Testis (tissue), 2 donors: ENCODE measurements around the gene CLGN.

Experiments used
- POLR2A ChIP-seq: fragments of 450-650 bp; IDR thresholded peaks from one replicate; pipeline ENCODE4 v1.6.1; 2017; ENCODE audit warnings: antibody characterized with exemption, mild to moderate bottlenecking, moderate library complexity
- TF ChIP-seq, protein P1 (sequence below), 3 experiments: fragments of 450-650 bp in 2 of 3; fragments of 200-600 bp in 1 of 3; sonication (generic) in 1 of 3; IDR thresholded peaks; one replicate each; pipeline ENCODE4 v1.5.1; 2016 to 2019; ENCODE audit warnings: antibody characterized with exemption in 3 of 3, mild to moderate bottlenecking in 2 of 3, moderate library complexity in 1 of 3

DNA sequence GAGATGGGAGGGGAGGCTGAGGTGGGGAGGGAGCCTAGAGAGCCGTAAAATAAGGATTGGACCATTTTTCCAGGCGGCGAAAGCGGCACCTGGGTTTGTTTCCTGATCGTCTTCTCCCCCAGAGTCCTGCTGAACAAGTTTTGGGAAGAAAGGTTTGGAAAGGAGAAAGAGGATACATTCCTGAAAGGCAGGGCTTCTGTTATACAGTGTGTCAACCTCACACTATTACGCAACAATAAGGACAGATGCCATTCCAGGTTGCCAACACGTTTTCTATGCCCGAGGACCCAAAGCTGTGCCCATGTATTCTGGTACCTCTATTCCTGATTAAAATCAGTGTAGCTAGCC, 53.3 kb downstream of the CLGN start:
- TF ChIP-seq, protein P1, sequence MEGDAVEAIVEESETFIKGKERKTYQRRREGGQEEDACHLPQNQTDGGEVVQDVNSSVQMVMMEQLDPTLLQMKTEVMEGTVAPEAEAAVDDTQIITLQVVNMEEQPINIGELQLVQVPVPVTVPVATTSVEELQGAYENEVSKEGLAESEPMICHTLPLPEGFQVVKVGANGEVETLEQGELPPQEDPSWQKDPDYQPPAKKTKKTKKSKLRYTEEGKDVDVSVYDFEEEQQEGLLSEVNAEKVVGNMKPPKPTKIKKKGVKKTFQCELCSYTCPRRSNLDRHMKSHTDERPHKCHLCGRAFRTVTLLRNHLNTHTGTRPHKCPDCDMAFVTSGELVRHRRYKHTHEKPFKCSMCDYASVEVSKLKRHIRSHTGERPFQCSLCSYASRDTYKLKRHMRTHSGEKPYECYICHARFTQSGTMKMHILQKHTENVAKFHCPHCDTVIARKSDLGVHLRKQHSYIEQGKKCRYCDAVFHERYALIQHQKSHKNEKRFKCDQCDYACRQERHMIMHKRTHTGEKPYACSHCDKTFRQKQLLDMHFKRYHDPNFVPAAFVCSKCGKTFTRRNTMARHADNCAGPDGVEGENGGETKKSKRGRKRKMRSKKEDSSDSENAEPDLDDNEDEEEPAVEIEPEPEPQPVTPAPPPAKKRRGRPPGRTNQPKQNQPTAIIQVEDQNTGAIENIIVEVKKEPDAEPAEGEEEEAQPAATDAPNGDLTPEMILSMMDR (IDR thresholded peaks at IDR 0.05) = no peak
- TF ChIP-seq POLR2A = no peak
